HG03378 (cell line): Measurements from ENCODE around the gene NR4A1.

ENCODE experiments used
- ATAC-seq: cut with Tn5 transposase; IDR thresholded peaks from one replicate; pipeline ENCODE4 v1.9.1; 2021; ENCODE audit warnings: mild to moderate bottlenecking, moderate library complexity; ENCODE audit not compliant: unreplicated experiment

Gene NR4A1

DNA sequence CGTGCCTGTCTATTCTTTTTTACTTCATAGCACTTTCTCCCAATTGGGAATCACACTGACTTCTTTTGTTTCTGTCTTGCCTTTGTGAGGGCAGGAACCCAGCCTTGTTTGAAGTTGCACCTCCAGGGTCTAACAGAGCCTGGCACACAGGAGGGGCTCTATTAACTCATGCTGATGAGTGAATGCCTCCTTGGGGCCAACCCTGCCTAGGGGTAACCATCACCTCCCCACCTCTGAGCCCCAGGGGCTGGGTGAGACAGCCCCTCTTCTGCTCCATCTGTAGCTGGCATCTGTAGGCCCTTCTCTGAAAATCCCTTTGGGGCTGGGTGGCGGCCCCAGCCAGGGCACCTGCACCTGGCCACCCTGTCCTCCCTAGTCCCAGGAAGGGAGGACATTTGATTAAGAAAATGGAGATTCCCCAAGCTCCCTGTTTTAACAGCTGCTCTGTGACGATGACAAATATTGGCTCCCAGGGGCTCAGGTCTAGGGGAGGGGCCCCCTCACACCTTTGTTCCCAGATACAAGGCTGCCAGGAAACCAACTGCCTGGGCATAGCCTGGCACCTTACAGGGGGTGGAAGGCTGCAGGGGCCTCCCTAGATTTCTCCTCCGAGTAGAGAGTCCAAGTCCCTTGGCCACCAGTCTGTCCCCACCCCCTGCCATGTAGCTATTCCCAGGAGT, 32.7 kb upstream of the NR4A1 start:
- ATAC-seq = no peak

DNA sequence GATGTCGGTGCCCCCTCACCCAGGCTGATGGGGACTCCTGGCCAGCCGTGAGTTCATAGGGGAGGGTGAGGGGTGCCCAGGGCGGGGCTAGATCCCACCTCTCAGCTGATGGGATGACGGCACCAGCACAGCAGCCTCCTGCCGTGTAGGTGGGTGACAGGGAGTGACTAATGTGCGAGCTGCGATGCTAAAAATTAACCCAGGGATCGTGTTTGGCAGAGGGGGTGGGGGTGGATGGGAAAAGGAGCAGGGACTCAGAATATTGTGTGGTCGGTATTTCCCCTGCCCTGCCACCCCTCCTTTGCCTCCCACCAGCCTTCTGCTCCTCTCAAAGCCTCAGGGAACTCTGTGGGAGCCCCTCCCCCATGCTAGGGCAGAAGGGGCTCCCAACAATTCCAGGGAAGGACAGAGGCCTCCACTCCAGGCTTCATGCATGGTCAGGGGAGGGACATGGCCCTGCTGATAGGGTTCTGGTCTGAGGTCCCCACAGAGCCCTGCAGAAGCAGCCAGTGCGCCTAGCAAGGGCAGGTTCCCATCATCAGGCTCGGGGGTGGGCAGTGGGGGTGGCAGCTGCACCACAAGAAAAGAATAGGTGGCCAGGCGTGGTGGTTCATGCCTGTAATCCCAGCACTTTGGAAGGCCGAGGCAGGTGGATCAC, 32.0 kb upstream of the NR4A1 start:
- ATAC-seq = no peak

DNA sequence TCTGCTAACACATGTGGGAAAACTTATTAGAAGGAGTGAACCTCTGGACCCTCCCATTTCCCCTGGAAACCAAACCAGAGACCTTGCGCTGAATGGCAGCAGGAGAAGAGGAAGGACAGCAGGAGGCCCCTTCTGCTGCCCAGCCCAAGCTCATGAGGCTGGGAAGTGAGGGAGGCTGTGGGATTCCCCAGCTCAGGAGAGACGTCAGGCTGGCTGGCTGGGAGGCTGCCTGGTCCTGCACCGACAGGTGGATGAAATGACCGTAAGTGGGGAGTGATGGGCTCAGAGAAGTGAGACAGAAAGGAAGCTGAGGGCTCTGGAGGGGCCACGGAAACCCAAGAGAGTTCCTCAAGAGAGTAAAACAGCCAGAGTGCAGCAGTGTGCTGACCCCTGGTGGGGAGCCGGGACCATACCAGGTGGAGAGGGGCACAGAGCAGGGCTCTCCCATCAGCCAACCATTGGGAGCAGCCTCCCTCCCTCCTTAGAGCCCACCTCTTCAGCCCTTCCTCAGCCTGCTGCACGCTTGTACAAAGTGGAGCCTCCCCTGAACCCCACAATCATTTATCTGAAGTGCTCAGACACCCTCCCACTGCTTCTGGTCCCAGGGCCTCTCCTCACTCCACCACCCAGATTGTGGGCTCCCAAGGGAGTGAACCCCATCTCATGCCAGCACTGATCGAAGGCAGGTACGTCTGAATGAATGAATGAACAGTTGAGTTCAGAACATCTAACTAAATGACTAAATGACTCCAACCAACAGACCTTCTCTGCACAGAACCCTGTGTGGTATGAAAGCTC, 30.5 kb upstream of the NR4A1 start:
- ATAC-seq = no peak

DNA sequence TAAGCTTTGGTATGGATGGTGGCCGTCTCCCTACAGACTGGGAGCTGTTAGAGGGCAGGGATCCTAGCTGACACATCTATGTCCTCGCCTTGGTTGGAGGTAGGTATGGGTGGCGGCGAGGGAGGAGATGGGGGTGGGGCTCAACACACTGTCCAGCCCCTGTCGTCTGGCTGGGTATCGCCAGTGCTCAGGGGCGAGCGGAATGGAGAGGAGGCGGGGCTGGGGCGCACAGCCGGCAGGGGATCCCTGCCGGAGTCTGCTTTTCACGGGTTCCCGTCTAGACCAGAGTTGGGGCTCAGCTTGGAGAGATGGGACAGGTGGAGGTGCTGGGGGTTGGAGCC, 28.4 kb upstream of the NR4A1 start:
- no peak for ATAC-seq

DNA sequence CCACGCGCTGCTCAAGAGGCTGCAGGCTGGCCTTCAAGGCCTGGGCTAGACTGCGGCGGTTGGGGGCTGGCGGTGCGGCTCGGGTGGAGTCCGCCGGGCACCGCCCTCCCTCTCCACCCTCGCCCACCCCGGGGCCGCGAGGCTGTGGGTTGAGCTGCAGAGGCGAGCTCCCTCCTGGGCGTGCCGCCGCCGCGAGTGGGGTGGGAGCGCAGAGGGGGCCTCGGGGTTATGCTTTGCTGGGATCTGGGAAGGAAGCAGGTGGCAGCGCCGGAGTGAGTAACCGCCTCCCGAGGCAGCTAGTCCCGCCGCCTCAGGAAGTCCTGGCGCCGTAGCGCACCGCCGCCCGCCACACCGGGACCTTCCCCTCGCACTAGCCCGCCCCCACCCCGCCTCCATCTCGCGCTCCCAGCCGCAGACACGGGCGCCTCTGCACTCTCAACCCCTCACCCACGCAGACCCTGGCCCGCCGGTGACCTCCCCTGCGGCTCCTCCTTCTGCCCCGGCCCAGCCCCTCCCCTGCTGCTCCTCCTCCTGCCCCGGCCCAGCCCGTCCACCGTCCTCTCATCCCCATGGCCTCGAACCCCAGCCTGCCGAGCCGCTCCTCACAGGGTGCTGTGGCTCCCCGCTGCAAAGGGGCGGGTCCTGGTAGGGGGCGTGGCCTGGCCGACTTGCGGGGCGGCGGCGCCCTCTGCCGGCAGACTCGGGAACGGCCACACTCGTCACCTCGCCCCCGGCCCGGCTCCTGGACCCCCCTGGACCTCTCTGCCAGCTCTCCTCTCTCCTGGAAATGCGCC, 27.9 kb upstream of the NR4A1 start:
- no peak for ATAC-seq

DNA sequence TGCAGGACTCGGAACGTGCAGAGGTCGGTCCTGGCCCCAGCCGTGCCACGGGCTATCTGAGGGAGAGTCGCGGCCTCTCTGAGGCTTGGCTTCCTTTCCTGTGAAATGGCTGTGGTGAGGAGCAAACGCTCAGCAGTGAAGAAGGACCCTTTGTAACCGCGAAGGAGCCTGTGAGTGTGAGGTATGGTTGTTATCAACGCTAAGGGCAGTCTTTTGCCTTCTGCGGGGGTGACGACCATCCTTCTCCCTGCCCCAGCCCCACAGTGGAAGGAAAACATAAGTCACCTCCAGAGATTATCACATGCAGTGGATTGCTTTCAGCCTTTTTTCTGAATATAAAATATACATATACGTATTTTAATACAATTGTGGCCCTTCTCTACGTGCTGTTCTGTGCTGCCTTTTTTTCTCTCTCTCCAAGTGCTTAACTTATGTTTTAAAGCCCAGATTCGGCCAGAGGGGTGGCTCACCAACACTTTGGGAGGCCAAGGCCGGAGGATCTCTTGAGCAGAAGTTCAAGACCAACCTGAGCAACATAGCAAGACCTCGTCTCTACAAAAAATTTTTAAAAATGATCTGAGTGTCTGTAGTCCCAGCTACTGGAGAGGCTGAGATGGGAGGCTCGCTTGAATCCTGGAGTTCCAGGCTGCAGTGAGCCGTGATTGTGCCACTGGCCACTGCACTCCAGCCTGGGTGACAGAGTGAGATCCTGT, 27.1 kb upstream of the NR4A1 start:
- ATAC-seq = no peak

DNA sequence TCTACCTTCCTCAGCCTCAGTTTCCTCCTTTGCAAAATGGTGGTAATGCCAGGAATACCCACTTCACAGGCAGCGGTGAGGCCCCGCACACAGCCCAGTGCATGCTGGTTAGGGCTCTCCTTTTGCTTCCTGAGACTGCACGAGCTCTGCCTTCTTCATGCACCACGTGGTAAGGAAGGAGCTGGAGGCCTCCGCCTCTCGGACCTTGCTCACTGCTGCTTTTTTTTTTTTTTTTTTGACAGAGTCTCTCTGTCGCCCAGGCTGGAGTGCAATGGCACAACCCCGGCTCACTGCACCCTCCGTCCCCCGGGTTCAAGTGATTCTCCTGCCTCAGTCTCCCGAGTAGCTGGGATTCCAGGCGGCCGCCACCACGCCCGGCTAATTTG, 26.4 kb upstream of the NR4A1 start:
- ATAC-seq = no peak

DNA sequence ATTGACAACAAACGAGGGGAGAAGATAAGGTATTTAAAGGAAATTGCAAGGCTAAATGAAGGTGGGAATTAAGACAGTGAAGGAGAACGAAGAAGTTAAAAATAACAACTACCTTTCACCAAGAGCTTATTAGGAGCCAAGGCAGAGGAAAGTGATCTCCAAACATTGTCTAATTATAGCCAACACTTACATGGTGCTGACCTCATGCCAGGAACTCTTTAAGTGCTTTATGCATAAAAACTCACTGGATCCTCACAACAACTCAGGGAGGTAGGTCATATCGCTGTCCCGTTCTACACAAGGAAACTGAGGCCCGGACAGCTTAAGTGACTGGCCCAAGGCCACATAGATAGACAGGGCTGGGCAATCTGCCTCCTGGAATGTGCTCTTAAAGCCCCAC, 25.0 kb upstream of the NR4A1 start:
- ATAC-seq = no peak

DNA sequence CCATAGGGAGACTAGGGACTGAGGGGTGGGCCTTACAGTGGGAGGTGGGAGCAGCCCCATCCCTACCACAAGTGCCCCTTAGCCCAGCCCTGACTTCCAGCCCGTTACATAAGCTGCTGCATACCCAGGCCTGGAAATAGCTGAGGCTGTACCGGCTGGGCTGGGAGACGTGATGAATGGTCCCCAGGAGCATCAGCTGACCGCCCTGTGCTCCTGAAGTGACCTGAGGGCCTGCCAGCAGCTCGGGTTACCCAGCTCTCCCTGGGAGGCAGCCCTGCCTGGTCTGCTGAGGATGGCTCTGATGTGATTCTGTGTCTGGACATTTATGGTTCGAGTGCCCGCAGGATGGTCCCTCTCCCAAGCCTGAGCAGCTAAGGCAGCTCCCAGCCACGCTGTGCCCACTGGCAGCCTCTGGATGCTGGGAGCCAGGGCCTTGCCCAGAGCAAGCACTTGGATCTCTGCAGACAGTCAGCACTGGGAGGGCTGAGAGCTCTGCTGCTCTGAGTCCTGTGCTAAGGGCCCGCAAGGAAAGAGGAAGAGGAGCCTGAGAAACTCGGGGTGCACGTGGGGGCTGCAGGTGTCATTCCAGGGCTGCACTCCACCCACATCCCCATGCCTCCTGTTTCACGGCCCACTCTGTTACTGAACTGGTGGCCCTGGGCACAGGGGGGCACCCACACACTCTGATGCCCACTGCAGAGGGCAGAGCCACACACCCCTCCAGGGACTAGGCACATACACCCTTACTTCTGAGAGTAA, 24.0 kb upstream of the NR4A1 start:
- ATAC-seq = no peak

DNA sequence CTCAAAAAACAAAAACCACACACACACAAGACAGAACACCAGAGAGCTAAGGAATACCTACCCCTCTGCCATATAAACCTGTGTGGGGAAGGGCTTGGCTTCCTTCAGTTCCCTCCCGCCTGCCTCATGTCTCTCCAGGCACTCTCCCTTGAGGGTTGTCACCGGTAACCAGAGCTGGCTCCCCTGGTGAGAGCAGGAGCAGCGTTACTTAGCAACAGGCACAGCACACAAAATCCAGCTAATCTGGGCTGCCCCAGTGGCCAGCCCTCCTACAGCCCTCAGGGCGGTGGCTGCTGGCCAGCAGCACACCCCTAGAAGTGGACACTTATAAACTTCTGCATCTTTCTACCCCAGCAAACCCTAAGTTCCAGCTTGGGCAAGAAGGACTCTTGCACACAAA, 21.6 kb upstream of the NR4A1 start:
- no peak for ATAC-seq

DNA sequence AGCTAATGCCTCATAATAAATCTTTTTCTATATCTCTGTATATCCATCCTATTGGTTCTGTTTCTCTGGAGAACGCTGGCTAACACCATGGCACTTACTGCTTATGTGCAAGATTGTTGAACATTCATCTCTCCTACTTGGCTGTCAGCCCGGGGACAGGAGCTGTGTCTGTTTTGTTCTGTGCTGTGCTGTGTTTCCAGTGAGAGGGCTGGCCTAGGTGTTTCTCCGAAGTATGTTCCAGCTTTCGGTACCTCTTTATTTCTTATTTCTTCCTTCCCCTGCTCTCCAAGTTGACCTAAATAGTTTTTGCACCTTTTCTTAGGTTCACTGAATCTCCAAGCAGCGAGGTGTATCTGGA, 18.8 kb upstream of the NR4A1 start:
- ATAC-seq = no peak

DNA sequence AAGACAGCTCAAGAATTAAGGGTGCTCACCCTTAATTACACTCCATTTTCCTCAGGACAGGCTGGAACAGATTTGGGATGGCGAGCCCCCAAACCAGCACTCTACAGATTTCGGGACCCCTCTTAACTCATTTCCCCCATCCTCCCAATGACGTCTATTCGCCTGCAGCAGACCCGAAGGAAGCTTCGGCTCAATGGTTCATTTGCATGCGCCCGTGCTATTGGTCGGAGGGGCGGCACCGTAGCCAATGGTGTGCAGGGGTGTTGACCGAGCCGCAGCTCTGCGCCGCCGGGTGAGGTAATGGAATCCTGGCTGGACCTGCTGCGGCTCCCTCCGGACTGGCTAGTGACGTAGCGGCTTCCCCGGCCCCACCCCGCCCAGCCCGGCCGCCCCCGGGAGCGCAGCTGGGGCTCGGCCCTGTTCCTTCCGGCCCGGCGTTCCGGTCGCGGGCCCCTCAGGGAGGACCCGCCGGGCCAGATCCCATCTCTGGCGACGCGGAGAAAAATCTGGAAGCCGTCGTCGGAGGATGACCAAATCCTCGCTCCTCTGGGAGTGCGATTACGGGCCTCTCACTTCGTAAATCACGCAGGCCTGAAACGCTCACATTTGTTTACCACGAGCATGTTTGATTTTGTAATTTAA, 18.3 kb upstream of the NR4A1 start:
- ATAC-seq = peak; percentile 85

DNA sequence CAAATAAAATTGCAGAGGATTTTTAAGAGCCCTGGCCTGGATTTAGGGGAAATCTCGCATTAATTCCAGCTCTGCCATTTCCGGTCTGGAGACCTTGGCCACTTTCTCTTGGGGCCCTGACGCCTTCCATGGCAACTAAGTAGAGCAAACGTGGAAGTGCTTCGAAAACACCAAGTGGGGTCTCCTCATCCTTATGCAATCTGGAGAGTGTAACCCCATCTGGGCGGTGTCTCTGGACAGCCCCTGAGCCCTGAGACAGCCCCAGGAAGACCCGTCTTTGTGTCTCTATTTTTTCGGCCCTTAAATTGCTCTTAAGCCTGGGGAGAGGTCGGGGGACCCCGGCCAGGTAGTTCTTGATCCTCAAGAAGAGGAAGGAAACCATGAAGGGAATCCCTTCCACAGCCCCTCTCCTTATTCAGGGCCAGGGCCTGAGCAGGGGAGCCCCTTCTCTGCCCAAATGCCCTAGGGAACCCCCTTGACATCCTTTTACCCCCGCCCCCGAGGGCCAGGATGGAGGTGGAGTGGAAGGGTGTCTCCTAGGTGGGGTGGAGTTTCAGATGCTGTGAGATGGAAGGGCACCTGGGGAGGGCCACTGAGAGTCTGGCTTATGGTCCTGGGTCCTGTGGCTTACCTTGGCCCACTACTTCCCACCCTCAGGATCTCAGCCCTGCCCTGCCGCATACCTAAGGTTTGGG, 17.6 kb upstream of the NR4A1 start:
- no peak for ATAC-seq

DNA sequence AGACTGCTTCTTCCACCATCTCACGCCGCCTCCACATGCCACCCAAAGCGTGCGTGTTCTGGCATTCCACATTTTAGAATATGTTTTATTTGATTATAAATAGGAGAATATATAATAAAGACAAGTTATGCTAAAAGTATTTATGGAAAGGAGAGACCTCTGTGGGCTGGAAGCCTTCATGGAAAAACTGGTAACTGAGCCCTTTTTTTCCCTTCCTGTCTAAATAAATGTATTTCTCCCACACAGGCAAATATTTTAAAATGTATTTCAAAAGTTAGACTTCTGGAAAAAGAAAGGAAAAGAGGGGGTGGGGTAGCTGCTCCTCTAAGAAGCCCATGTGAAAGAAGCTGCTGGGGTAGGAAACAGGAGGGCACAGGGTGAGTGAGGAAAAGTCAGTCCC, 16.1 kb upstream of the NR4A1 start:
- ATAC-seq = no peak

DNA sequence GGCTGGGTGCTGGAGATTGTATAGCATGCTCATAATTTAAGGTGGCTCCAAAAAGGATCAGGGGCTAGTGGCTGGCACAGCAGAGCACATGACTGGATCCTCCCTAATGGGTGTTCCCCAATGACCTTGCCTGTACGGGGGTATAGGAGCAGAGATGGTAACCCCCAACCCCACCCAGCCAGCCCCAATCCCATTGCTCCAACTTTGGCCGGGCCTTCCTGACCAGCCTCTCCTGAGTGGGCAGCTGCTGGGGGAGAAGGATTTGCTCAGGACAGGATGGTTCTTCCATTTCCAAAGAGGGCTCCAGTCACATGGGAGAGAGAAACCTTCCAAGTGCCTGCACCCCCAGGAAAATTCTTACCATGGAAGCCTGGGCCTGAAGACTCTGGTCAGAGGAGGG, 15.3 kb upstream of the NR4A1 start:
- ATAC-seq = no peak

DNA sequence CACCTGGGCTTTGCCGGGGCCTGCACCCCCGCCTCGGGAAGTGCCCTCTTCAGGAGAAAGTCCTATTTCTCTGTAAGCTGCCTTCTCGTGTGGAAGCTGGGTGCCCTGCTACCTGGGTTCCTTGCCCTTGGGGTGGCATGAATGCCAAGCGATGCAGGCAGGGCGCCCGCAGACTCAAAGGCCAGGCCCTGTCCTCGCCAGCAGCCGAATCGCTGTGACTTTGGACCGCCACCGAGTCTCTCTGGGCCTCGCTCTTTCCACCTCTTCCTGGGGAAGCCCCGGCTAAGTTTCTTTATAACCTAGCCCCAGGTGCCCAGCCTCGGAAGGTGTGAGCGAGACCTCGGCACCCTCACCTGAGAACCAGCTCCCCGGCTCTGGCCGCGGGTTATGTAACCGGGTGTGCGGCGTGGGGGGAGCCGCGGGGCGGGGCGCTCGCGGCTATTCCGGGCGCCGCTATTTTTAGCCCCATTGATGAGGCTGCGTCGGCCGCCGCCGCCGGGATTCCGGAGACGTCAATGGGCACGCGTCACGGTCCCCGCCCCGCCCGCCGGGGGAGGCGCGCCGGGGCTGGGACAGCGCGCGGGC, 14.6 kb upstream of the NR4A1 start:
- peak; percentile 30 for ATAC-seq

DNA sequence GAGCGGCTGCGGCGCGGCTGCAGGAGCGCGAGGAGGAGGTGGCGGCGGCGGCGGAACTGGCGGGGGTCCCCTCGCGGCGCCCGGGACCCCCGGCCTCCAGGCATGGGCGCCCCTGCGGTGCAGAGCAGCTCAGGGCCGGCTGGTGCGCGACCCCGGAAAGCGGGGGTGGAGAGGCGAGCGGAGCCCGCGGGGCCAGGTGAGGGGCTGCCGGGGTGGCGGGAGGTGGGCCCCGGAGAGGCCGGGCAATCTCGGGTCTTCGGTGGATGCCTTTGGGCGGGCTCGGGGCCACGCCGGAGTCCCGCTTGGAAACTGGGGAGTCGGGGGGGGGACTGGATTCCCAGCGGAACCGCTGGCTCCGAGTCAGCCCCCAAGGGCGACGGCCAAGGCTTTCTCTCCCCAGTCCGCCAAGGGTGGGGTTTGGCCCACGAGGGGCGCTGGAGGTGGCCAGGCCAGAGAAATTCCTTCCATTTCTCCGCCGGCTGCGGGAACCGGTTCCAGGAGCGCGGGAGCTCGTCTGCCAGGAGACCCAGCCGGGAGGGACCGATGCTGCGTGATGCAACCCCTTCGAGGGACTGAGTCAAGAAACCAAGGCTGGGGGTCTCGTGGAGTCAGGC, 13.9 kb upstream of the NR4A1 start:
- no peak for ATAC-seq

DNA sequence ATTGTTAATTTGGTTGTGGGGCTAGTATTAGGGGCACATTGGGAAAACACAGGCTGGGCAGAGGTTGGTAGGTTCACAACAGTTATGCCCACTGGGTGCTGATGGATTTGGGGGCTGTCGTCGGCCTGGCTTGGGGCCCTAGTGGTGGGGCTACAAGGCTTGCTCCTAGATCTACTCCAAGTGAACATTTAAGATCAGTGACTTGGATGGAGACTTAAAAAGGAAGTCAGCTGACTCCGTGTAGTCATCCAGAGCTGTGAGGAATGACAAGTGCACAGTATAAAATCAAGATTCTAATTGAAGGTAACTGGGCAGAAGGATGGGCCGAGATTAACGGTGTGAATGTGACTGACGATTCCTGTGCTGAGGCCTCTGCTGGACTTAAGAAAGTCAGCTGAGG, 12.8 kb upstream of the NR4A1 start:
- ATAC-seq = no peak
